ENCODE results near the gene UTP3. TPM values are rescaled to one million over a fixed set of nuclear protein-coding genes. Genes with fewer than 3 reads are reported as not detected.
"Not testable (repeated sequence)": the region's sequence is repeated elsewhere in the genome, so short reads cannot be mapped to it uniquely, and the experiment has no call there.

Gene UTP3
- total RNA-seq, 1 donor from 2014 or later: 15.7 TPM

DNA sequence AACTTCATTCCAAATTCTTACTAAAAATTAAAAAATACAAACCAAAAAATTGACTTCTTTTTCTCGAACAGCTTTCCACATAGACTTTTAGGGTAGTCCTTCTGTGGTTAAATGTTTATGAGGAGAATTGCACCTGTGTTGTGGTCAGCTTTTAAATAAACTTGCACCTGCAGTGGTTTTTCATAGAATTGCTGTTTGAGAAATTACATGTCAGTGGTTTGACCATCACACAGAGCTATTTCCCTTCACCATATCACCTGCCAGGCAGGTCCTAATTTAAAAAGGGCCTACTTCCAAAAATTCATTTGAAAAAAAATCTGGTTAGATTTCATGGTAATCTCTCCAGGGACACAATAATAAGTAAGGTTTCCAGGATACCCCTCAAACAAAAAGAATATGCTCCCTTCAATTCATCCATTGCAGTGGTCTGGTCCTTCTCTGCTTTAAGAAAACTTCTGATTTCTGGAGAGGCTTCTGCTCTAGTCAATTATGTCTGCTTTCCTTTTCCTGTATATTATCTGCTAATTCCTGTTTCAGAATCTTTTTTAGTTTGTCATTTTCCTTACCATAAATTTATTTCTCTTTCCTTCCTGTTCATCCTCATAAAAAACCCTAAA is 9.8 kb upstream of the UTP3 start:
- Histone ChIP-seq H3K9me3 (no peaks in the 10 kb centered on the region), H3K36me3 (no peaks in the 10 kb centered on the region), H3K27ac (no peak overlapping the region), H3K4me3 (no peak overlapping the region), H3K27me3 (no peaks in the 10 kb centered on the region), H3K4me1 (no peaks in the 10 kb centered on the region)
- intact Hi-C loops (cut with DNase I): no loop called here
- no peak for DNase-seq (ENCODE audit: extremely low spot score in 2 of 2)
- TF ChIP-seq, protein P1, sequence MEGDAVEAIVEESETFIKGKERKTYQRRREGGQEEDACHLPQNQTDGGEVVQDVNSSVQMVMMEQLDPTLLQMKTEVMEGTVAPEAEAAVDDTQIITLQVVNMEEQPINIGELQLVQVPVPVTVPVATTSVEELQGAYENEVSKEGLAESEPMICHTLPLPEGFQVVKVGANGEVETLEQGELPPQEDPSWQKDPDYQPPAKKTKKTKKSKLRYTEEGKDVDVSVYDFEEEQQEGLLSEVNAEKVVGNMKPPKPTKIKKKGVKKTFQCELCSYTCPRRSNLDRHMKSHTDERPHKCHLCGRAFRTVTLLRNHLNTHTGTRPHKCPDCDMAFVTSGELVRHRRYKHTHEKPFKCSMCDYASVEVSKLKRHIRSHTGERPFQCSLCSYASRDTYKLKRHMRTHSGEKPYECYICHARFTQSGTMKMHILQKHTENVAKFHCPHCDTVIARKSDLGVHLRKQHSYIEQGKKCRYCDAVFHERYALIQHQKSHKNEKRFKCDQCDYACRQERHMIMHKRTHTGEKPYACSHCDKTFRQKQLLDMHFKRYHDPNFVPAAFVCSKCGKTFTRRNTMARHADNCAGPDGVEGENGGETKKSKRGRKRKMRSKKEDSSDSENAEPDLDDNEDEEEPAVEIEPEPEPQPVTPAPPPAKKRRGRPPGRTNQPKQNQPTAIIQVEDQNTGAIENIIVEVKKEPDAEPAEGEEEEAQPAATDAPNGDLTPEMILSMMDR (IDR thresholded peaks at IDR 0.05): no peak
- TF ChIP-seq POLR2A (IDR thresholded peaks at IDR 0.05): no peak
- no peak for TF ChIP-seq POLR2AphosphoS5 (IDR thresholded peaks at IDR 0.05; ENCODE audit: insufficient read depth in 1 of 2, low read depth in 1 of 2)

DNA sequence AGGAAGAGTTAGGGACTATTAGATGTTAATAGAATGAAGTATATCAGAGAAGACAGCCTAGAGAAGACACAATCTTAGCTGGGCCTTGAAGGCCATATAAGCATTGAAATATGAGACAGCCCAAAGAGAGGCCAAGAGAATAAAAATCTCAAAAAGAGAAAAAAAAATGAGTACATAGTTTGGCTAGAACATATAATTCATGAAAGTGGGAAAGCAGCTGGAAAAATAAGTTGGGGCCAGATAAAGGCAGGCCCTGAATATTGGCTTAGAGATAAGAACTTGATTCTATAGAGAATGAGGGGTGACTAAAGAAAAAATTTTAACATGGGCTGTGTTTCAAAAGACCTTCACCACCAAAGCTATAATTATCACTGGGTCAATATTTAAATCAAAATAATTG is 7.4 kb upstream of the UTP3 start:
- no peaks in the 10 kb centered on the region for H3K9me3 ChIP-seq
- H3K4me3 ChIP-seq: no peak overlapping the region
- no peak overlapping the region for H3K27ac ChIP-seq
- no peaks in the 10 kb centered on the region for H3K4me1 ChIP-seq
- H3K36me3 ChIP-seq: no peaks in the 10 kb centered on the region
- TF ChIP-seq, protein P1 (IDR thresholded peaks at IDR 0.05): no peak
- TF ChIP-seq POLR2AphosphoS5 (IDR thresholded peaks at IDR 0.05; ENCODE audit: insufficient read depth in 1 of 2, low read depth in 1 of 2) (no peak), POLR2A (IDR thresholded peaks at IDR 0.05) (no peak)
- no peaks in the 10 kb centered on the region for H3K27me3 ChIP-seq
- intact Hi-C loops (cut with DNase I): no loop called here
- DNase-seq (ENCODE audit: extremely low spot score in 2 of 2): no peak

GRCh38 chr4:70681704-70682103 is 6.6 kb upstream of the UTP3 start:
- H3K4me3 ChIP-seq: no peak overlapping the region
- TF ChIP-seq POLR2A (IDR thresholded peaks at IDR 0.05) (no peak), POLR2AphosphoS5 (IDR thresholded peaks at IDR 0.05; ENCODE audit: insufficient read depth in 1 of 2, low read depth in 1 of 2) (no peak)
- TF ChIP-seq, protein P1 (IDR thresholded peaks at IDR 0.05): no peak
- H3K27me3 ChIP-seq: no peaks in the 10 kb centered on the region
- H3K36me3 ChIP-seq: no peaks in the 10 kb centered on the region
- H3K9me3 ChIP-seq: no peaks in the 10 kb centered on the region
- H3K4me1 ChIP-seq: no peaks in the 10 kb centered on the region
- DNase-seq (ENCODE audit: extremely low spot score in 2 of 2): no peak
- intact Hi-C loops (cut with DNase I): no loop called here
- H3K27ac ChIP-seq: no peak overlapping the region

GRCh38 chr4:70682142-70682541 is 6.2 kb upstream of the UTP3 start:
- DNase-seq (ENCODE audit: extremely low spot score in 2 of 2); intact Hi-C loops (cut with DNase I); H3K27me3 ChIP-seq; H3K36me3 ChIP-seq; H3K4me1 ChIP-seq; H3K9me3 ChIP-seq; H3K27ac ChIP-seq; H3K4me3 ChIP-seq: not testable (repeated sequence)

DNA sequence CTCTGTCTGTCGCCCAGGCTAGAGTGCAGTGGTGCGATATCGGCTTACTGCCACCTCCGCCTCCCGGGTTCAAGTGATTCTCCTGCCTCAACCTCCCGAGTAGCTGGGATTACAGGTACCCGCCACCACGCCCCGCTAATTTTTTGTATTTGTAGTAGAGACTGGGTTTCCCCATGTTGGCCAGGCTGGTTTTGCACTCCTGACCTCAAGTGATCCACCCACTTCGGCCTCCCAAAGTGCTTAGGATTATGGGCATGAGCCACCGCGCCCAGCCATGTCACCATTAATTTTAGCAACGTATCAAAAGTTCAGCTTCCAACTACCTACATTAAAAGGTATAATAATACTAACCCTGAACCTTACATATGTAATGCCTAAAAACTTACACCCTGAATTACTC is 940 bp upstream of the UTP3 start:
- Histone ChIP-seq H3K4me1 (peaks cover 35% of the 10 kb centered on the region), H3K4me3 (peak overlapping the region; percentile 65 to 81), H3K27me3 (no peaks in the 10 kb centered on the region), H3K36me3 (no peaks in the 10 kb centered on the region), H3K9me3 (no peaks in the 10 kb centered on the region), H3K27ac (peak overlapping the region; percentile 82)
- TF ChIP-seq, protein P1 (IDR thresholded peaks at IDR 0.05): no peak
- TF ChIP-seq POLR2A (IDR thresholded peaks at IDR 0.05): no peak
- no peak for TF ChIP-seq POLR2AphosphoS5 (IDR thresholded peaks at IDR 0.05; ENCODE audit: insufficient read depth in 1 of 2, low read depth in 1 of 2)
- DNase-seq (ENCODE audit: extremely low spot score in 2 of 2): no peak
- intact Hi-C loops (cut with DNase I): no loop called here
